NCI-H1694 treated with DMSO at 0.1 percent for 48 hours (cell line): Measurements from ENCODE around the gene ADGRG1.

Experiments used
- DNase-seq: peaks from one replicate; lab custom pipeline; 2025; lab: John Stamatoyannopoulos, UW

ADGRG1 gene

DNA sequence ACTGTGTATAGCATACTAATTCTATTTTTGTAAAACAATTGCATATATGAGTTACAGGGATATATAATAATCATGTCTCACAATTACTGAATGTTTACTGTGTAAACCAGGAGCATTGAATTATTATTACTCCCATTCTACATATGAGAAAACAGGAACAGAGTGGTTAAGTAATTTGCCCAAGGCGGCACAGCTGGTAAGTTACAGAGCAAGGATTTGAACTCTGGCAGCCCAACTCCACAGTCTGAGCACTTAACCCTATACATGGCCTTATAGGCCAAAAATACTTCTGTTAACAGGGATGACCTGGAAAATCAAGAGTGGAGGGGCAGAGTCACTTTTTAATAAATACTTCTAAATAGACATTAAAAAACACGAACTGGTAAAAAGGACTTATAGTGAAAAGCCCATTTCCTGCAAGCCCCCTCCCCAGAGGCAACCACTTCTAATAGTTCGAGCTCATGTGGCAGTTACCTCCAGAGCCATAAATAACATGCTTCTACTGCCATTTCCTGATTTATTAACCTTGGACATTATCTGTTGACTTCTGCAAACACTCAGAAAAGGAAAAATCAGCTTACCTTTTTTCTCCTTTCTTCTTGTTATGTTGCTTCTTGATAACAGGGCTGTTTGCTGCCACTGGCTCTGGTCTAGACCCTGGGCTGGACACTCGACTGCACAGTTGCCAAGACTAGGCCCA is 22.1 kb upstream of the ADGRG1 start:
- DNase-seq: no peak

GRCh38 chr16:57606847-57607501 is 21.5 kb upstream of the ADGRG1 start:
- DNase-seq: no peak

GRCh38 chr16:57607676-57608461 is 20.6 kb upstream of the ADGRG1 start:
- no peak for DNase-seq

DNA sequence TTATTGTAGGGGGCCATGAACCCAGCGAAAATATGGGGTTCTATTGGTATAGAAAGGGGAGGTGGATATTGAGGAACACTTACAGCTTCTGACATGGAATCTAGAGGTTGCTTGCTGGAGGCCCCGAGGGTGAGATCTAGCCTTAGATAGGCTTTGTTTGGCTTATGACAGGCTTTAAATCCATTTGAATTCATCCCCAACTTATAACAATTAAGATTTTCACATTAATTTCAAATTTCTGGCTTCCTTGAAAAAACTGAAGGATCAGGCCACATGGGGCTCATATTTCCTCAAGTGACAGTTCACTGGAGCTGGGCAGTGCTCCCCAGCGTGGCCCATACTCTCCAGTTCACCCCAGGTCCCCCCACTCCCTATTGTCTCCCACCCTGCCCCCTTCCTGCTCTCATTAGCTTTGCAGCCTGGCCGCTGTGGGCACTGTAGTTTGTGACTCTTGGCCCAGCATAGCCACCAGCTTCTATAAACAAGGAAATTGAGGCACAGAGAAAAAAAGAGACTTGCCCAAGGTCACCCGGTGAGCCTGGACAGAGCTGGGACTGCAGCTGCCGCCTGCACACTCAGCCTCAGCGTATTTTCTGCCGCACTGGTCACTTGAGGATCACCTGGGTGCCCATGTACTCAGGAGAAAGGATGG is 19.8 kb upstream of the ADGRG1 start:
- DNase-seq: no peak

- DNase-seq: peak; percentile 44
Measured at GRCh38 chr16:57609541-57610401, 18.7 kb upstream of the ADGRG1 start.

DNA sequence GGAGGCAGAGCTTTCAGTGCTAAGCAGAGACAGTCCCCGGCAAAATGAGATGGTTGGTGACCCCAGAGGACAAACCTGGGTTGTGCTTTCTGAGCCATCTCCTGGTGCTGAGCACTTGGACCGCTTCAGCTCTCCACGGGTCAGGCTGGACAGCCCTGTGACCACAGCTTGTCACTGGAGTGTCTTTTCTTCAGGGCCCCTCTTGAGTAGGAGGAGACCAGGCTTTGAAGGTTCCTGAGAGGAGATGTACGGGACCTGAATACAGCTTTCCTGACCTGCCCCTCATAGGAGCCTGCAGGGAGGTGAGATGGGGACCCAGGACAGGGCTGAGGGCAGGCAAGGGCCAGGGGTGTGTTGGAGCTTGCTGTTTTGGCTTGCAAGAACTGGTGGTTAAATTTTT is 17.8 kb upstream of the ADGRG1 start:
- no peak for DNase-seq

DNA sequence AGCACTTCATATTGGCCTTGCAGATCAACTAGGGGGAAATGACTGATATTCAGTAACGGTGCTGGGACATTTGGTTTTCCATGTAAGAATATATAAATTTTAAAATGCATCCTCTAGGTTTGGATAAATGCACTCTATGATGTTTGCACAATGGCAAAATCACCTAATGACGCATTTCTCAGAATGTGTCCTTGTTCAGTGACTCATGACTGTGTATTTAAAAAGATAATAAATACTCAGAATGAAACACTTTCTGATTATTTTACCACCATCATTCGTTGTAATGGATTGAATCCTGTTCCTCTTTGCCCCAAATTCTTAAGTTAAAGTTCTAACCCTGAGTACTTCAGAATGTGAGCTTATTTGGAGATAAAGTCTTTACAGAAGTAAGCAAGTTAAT is 17.2 kb upstream of the ADGRG1 start:
- no peak for DNase-seq

- peak; percentile 81 for DNase-seq
Measured at GRCh38 chr16:57611706-57612105, 16.7 kb upstream of the ADGRG1 start.

- DNase-seq: no peak
Measured at GRCh38 chr16:57612494-57612893, 15.9 kb upstream of the ADGRG1 start.

DNA sequence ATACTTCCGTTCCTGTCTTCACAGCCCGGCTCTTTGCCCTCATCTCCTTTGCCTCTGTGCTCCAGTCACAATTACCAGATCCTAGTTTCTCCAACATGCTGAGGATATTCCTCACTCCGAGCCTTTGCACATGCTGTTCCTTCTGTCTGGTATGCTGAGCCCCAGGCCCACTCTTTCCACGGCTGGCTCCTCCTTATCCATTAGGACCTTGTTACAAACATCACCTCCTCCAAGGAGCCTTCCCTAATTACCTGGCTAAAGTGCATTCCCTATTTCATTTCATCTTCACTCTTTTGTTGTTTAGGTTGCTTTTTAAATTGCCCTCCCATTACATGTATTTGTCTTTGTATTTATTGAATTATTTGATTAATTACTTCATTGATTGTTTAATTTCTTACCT is 14.9 kb upstream of the ADGRG1 start:
- no peak for DNase-seq

DNA sequence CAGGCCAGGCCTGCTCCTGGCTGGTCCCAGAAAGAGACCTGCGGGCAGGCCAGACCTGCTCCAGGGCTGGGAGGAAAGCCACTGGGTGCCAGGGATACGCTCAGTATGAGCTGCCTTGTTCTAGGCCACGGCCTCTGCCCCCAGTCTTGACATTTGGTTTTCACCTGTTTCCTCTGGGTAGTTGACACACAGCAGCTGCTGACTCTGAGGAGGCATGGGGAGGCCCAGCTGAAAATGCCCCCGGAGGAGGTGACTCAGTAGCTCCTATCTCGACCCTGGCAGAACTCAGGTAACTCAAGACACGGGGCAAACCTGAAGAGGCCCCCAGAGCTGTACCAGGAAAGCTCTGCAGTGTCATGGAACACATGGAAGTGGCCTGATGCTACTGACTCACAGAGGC is 13.9 kb upstream of the ADGRG1 start:
- no peak for DNase-seq

- no peak for DNase-seq
Measured at GRCh38 chr16:57614944-57615343, 13.5 kb upstream of the ADGRG1 start.

GRCh38 chr16:57615813-57616212 is 12.6 kb upstream of the ADGRG1 start:
- DNase-seq: no peak

GRCh38 chr16:57616241-57616640 is 12.2 kb upstream of the ADGRG1 start:
- no peak for DNase-seq

DNA sequence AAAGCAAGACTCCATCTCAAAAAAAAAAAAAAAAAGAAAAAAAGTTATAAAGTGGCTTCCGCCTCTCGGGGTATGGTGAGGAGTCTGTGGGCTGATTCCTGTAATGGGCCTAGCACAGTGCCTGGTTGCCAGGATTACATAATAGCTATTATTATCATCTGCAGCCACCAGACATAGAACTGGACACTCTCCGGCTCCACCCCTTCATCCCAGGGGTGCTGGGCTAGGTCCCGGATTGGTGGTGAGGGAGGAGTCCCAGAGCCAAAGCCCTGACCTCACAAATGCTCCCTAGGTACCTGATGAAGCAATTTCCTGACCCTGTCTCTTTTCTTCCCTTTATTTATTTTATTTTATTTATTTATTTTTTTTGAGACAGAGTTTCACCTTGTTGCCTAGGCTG is 11.6 kb upstream of the ADGRG1 start:
- no peak for DNase-seq

GRCh38 chr16:57617604-57618111 is 10.8 kb upstream of the ADGRG1 start:
- DNase-seq: no peak

GRCh38 chr16:57618296-57619132 is 9.9 kb upstream of the ADGRG1 start:
- DNase-seq: no peak

DNA sequence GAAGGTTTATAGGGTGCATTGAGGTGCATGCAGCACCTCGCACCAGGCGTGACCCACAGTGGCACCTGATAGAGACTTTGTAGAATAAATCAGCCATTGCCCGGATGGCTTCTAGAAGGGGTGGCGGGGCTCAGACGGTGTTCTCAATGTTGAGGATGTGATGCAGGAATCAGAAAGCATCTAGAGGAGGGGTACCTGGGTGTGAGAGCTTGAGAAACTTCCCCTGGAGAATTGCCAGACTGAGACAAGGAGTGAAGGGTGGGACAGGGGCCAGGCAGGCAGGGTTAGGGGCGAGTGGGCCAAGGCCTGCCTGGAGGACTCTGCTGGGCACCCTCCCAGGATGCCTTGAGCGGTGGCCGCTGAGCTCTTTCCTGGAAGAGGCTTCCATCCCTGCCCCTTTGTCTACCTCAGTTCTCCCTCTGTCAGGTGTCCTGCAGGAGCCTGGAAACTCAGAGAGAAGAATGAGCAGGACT is 9.3 kb upstream of the ADGRG1 start:
- DNase-seq: no peak

- no peak for DNase-seq
Measured at GRCh38 chr16:57619606-57620334, 8.7 kb upstream of the ADGRG1 start.
